Progenitor cell of endocrine pancreas (in vitro differentiated cells): Measurements from ENCODE around the gene USP3. TPM values are rescaled to one million over a fixed set of nuclear protein-coding genes. Genes with fewer than 3 reads are reported as not detected.

Experiments
- DNase-seq: peaks from one replicate; pipeline ENCODE4 v3.0.0; 2021; ENCODE audit warnings: low spot score; ENCODE audit not compliant: unreplicated experiment
- H3K27ac Mint-ChIP-seq: 2 replicates; pipeline ENCODE4 v1.8.0; 2021; ENCODE audit warnings: mild to moderate bottlenecking, moderate library complexity, mixed read lengths
- H3K27me3 Mint-ChIP-seq: 2 replicates; pipeline ENCODE4 v1.8.0; 2021; ENCODE audit warnings: mixed read lengths
- H3K36me3 Mint-ChIP-seq: 2 replicates; pipeline ENCODE4 v1.8.0; 2022; ENCODE audit warnings: mixed read lengths; ENCODE audit not compliant: insufficient read depth
- H3K4me1 Mint-ChIP-seq: 2 replicates; pipeline ENCODE4 v1.8.0; 2021; ENCODE audit warnings: low read depth, mixed read lengths
- H3K4me3 Mint-ChIP-seq: 2 replicates; pipeline ENCODE4 v1.8.0; 2021; ENCODE audit warnings: low read depth, mild to moderate bottlenecking, moderate library complexity, mixed read lengths
- H3K9me3 Mint-ChIP-seq: 2 replicates; pipeline ENCODE4 v1.8.0; 2021; ENCODE audit warnings: low read depth, mixed read lengths
- CTCF ChIP-seq: fragments of 200-600 bp; sonication (generic); IDR thresholded peaks from one replicate; pipeline ENCODE4 v1.5.0; 2021; ENCODE audit warnings: antibody characterized with exemption, mild to moderate bottlenecking; ENCODE audit not compliant: unreplicated experiment
- total RNA-seq: library from RNA; stranded (reverse); gene quantifications from 2 replicates; pipeline ENCODE4 v1.2.1, GENCODE V29; 2021

Gene USP3
- total RNA-seq, 1 donor from 2014 or later, result 77.0 TPM

- Mint-ChIP-seq H3K9me3 (no peaks in the 10 kb centered on the region), H3K4me1 (peaks cover 43% of the 10 kb centered on the region), H3K36me3 (no peaks in the 10 kb centered on the region), H3K27ac (no peak overlapping the region), H3K27me3 (peaks cover 50% of the 10 kb centered on the region), H3K4me3 (no peak overlapping the region)
- no peak for TF ChIP-seq CTCF
- DNase-seq, result no peak
These were observed 39.3 kb upstream of the USP3 start for GRCh38 chr15:63465104-63465503.

GRCh38 chr15:63466378-63467192 lies 37.8 kb upstream of the USP3 start:
- Mint-ChIP-seq H3K4me3 (no peak overlapping the region), H3K36me3 (no peaks in the 10 kb centered on the region), H3K9me3 (no peaks in the 10 kb centered on the region), H3K4me1 (peaks cover 31% of the 10 kb centered on the region), H3K27ac (peak overlapping the region; percentile 91), H3K27me3 (peaks cover 52% of the 10 kb centered on the region)
- TF ChIP-seq CTCF, result peak; percentile 67
- no peak for DNase-seq

- Mint-ChIP-seq H3K4me1 (peaks cover 34% of the 10 kb centered on the region), H3K36me3 (no peaks in the 10 kb centered on the region), H3K9me3 (no peaks in the 10 kb centered on the region), H3K27ac (no peak overlapping the region), H3K4me3 (no peak overlapping the region), H3K27me3 (peaks cover 36% of the 10 kb centered on the region)
- no peak for DNase-seq
- TF ChIP-seq CTCF, result no peak
These were observed 35.2 kb upstream of the USP3 start for GRCh38 chr15:63469190-63469589.

- peaks cover 31% of the 10 kb centered on the region for H3K27me3 Mint-ChIP-seq
- H3K36me3 Mint-ChIP-seq, result no peaks in the 10 kb centered on the region
- no peak overlapping the region for H3K27ac Mint-ChIP-seq
- DNase-seq, result no peak
- TF ChIP-seq CTCF, result no peak
- peaks cover 41% of the 10 kb centered on the region for H3K4me1 Mint-ChIP-seq
- no peaks in the 10 kb centered on the region for H3K9me3 Mint-ChIP-seq
- no peak overlapping the region for H3K4me3 Mint-ChIP-seq
These were observed 34.4 kb upstream of the USP3 start for GRCh38 chr15:63469984-63470383.

- Mint-ChIP-seq H3K4me1 (peaks cover 31% of the 10 kb centered on the region), H3K36me3 (no peaks in the 10 kb centered on the region), H3K9me3 (no peaks in the 10 kb centered on the region), H3K27me3 (peaks cover 22% of the 10 kb centered on the region), H3K27ac (peak overlapping the region; percentile 14), H3K4me3 (no peak overlapping the region)
- DNase-seq, result no peak
- TF ChIP-seq CTCF, result no peak
These were observed 31.2 kb upstream of the USP3 start for GRCh38 chr15:63473007-63473748.
